HK-2 (cell line): ENCODE measurements around the gene RAET1G.
"Not testable (repeated sequence)": the region's sequence is repeated elsewhere in the genome, so short reads cannot be mapped to it uniquely, and the experiment has no call there.

Source experiments
- DNase-seq: peaks from one replicate; pipeline ENCODE4 v3.0.0-alpha.2; 2018; ENCODE audit not compliant: unreplicated experiment

The RAET1G gene, protein sequence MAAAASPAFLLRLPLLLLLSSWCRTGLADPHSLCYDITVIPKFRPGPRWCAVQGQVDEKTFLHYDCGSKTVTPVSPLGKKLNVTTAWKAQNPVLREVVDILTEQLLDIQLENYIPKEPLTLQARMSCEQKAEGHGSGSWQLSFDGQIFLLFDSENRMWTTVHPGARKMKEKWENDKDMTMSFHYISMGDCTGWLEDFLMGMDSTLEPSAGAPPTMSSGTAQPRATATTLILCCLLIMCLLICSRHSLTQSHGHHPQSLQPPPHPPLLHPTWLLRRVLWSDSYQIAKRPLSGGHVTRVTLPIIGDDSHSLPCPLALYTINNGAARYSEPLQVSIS

GRCh38 chr6:149922642-149923326, at the start of gene RAET1G:
Gene RAET1G, minus strand, starts transcription at chr6:149923121. Its CDS starts 111 bp downstream, at chr6:149923010.
- peak; percentile 86 for DNase-seq

DNA sequence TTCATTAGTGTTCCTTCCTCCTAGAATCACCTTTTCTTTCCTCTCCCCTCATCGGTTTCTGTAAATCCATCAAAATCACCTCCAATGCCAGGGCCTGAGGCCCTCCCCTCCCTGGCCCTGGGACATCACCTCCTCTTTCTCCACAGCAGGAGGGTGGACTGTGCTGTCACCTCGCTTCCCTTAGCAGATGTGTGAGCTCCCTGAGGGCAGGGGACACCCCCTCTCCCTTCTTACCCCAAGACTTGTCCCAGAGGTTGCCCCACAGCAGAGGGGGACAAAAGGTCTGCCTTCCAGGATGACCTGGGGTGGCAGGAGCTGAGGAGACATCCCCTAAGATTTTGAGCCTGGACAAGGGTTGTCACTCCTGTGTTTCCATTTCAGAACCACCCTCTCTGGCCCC, 46.7 kb upstream of the RAET1G start:
- DNase-seq = no peak

- DNase-seq = not testable (repeated sequence)
These were observed 46.0 kb upstream of the RAET1G start for GRCh38 chr6:149968909-149969308.

DNA sequence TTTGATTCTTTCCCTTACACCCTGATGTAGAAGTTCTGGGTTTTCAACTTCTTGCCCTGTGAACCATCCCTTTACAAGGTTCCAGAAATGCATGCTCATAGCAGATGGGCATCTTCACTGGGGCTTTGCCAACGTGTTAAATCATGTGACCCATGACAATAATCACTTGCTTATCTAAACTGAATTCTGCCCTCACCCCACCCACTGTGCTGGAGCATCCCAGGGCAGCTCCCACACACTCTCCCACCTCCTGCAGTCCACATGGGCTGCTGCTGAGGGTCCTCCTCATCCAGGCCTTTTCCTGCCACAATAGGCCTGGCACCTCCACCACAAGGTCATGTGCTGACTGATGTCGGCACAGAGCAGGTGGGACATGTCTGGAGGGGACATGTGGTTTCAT, 45.1 kb upstream of the RAET1G start:
- not testable (repeated sequence) for DNase-seq

- DNase-seq = no peak
These were observed 44.7 kb upstream of the RAET1G start for GRCh38 chr6:149967591-149967990.

GRCh38 chr6:149966319-149966718, 43.4 kb upstream of the RAET1G start:
- DNase-seq = not testable (repeated sequence)

DNA sequence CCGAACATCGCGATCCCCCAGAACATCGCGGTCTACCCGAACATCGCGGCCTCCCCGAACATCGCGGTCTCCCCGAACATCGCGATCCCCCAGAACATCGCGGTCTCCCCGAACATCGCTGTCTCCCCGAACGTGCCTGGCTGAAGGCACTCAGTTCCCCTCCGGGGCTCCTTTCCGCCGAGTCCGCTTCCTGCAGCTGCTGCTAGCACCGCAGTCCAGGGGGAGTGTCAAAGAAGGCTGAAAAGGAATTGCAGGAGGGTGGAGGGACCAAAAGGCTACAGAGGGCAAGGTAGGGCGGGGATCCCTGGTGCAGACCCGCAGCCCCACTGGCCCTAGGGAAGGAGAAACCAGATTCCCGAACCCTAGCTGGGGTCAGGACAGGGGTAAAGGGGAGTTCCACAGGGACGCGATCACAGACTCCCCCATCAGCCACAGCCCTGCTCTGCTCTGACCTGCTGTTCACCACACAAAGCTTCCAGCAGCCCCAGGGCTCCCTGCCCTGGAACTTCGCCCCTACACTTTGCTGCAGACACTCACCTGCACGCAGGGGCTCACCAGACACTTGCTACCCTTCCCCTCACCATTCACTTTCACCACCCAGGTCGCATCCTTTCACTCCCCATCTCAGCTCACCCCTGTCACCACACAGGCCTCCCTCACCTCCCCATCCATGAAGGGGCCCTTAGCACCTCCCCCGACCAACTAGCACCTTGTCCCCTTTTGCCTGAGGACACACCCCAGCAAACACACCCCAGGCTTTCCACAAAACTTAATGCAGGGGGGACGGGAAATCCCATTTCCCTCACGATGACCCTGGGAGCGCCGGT, 42.5 kb upstream of the RAET1G start:
- no peak for DNase-seq

DNA sequence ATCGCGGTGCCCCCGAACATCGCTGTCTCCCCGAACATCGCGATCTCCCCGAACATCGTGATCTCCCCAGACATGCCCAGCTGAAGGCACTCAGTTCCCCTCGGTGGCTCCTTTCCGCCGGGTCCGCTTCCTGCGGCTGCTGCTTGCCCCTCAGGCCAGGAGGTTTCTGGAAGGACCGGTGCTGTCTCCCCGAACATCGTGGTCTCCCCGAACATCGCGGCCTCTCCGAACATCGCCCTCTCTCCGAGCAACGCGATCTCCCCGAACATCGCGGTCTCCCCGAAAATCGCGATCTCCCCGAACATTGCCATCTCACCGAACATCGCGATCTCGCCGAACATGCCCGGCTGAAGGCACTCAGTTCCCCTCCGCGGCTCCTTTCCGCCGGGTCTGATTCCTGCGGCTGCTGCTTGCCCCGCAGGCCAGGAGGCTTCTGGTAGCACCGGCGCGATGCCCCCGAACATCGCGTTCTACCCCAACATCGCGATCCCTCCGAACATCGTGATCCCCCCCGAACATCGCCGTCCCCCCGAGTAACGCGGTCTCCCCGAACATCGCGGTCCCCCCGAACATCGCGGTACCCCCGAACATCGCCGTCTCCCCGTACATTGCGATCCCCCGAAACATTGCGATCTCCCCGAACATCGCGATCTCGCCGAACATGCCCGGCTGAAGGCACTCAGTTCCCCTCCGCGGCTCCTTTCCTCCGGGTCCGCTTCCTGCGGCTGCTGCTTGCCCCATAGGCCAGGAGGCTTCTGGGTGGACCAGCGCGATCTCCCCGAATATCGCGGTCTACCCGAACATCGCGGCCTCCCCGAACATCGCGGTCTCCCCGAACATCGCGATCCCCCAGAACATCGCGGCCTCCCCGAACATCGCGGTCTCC, 41.6 kb upstream of the RAET1G start:
- DNase-seq = peak; percentile 11

DNA sequence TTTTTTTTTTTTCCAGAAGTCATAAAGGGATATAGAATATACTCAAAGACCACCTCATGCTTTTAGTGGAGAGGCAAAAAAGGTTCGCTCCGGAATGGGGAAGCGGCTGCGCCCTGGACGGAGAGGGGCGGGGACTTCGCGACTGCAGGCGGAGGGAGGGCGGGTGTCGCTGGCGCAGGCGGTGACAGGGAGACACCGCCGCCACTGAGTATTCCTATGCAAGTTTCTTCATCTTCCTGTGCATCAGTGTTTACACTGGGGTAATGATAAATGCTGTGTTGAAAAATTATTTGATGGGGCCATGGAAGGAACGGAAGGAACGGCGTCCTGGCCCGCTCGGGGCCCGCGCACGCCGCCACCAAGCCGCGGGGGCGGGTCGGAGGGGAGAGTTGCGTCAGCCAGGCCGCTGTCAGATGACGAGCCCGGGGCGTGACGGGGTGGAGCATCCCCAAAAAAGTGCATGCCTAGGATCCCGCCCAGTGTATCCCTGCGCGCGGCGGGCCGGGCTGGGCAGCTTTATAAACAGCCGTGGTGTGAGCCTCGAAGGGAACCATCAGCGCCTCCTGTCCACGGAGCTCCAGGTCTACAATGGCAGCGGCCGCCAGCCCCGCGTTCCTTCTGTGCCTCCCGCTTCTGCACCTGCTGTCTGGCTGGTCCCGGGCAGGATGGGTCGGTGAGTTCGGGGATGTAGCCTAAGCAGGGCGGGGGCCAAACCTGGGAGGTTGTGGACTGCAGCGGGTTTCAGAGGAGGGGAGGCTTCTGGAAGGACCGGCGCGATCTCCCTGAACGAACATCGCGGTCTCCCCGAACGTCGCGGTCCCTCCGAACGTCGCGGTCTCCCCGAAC, 40.8 kb upstream of the RAET1G start, which contains the start of gene ULBP1:
TSS of gene ULBP1 (plus strand) at position 482 of the 846 bp plus-strand sequence. CDS start at position 589, 107 bp downstream.
- DNase-seq = peak; percentile 66

DNA sequence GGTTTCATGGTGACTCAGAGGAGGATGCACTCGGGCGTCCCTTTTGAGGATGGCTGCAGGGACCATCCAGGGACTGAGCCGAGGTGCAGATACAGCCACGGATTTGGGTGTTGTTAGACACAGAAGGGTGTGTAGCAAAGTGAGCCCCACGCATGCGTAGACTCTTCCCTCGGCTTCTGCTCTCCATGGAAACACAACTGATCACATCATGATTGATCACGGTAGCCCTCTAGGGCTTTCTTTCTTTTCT, 40.2 kb upstream of the RAET1G start:
- peak; percentile 71 for DNase-seq

GRCh38 chr6:149962461-149963211, 39.7 kb upstream of the RAET1G start:
- DNase-seq = no peak

DNA sequence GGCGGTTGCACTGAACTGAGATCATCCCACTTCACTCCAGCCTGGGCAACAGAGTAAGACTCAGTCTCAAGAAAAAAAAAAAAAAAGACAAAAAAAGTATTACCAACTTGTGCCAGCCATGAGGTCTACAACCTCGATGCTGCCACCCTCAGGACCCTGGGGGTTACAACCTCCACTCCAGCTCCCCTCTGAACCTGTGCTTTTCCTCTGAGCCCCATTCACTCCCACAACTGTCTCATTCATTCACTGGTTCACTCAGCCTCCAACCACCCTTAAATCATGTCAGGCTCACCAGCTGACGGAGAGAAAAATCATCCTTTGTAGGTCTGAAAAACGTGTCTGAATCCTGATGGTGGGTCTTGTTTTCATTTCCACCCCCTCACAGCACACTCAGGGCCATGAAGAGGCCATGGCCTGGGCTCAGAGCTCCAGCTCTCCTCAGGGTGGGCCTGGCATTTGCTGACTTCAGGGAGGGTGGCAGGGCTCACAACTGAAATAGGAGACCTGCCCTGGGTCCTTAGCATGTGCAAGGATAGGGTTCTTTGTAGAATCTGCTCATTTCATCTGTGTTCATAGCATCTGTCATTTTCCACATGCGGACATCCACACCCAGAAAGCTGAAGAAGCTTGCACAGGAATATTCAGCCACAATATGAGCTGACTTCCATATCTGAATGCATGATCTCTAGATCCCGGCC, 39.0 kb upstream of the RAET1G start:
- peak; percentile 21 for DNase-seq

DNA sequence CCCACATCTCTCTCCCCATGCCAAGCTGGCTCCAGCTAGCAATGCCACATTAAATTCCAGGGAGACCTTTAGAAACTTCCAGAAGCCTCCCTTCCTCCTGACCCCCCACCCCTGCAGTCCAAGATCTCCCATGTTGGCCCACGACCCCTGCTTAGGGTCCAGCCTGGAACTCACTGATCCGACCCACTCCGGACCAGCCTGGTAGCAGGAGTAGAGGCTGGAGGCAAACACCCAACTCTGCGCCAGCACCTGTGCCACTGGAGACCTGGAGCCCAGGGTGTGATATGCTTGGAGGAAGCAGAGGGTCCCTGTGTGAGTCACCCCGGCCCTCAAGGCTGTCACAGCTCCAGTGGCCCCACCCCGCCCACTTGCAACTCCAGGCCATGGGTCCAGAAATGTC, 37.6 kb upstream of the RAET1G start:
- no peak for DNase-seq

DNA sequence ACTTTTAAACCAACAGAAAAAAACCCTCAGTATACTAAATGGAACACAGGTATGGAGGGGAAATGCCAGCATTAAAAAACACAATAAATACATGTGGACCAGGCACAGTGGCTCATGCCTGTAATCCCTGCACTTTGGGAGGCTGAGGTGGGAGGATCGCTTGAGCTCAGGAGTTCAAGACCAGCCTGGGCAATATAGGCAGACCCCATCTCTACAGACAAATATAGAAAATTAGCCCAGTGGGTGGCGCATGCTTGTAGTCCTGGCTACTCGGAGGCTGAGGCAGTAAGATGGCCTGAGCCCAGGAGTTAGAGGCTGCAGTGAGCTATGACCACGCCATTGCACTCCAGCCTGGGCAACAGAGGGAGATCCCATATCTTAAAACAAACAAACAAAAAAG, 36.9 kb upstream of the RAET1G start:
- DNase-seq = not testable (repeated sequence)

- DNase-seq = not testable (repeated sequence)
These were observed 35.2 kb upstream of the RAET1G start for GRCh38 chr6:149958124-149958523.

- not testable (repeated sequence) for DNase-seq
These were observed 32.9 kb upstream of the RAET1G start for GRCh38 chr6:149955654-149956317.

DNA sequence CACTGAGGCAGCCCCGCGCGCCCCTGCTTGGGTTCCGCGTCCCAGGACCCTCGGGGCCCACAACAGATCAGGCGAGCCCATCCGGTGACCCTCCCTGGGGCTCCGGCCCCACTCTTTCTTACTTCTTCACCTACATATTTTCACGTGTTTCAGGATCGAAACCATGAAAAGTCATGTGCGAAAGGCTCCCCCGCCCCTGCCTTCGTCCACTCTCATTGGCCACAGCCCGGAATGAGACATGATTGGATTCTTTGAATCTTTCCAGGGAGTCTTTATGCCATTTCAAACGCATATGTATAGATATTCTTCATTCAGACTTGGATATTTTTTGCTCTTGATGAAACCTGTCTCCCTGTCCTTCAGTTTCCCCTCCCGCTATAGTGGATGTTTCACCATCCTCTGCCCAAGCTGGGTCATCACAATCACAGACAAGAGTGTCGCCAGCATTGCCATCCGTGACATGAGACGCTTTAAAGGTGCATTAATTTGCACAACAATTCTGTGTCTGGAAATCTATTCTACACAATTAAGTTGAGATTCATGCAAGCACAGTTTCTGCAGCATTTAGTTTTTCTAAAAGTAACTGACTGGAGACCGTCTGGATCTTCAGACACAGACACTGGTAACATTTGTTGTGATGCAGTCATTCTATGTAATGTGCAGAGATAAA, 32.2 kb upstream of the RAET1G start:
- not testable (repeated sequence) for DNase-seq
